Amniotic stem cell (primary cell): ENCODE data around the gene ASPG.

Source experiments
- DNase-seq: peaks from one replicate; lab custom pipeline; 2025; lab: John Stamatoyannopoulos, UW

ASPG gene

DNA sequence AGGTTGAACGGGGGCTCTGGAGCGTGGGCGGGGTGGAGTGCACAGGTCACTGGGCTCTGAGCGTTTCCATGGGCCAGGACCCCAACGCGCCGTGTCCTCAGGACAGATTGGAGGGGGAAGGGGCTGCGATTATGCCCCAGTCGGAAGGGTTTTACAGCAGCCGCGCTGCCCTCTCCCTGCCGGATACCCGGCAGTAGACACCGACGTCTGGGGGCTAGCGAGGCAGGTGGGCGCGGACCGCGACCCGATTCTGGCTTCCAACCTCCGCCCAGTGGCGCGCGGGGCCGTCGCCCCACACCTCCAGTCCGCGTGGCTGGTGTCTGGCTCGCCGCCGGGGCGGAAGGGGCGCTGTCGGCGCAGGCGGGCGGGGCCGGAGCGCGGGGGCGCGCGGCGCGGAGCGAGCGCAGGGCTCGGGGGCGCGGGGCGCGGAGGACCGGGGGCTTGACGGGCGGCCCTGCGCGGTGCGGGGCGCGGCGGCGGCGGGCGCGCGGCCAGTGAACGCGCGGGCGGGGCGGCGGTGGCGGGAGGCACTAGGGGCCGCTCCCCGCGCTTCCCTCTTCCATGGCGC is 50.5 kb downstream of the ASPG start:
- no peak for DNase-seq

DNA sequence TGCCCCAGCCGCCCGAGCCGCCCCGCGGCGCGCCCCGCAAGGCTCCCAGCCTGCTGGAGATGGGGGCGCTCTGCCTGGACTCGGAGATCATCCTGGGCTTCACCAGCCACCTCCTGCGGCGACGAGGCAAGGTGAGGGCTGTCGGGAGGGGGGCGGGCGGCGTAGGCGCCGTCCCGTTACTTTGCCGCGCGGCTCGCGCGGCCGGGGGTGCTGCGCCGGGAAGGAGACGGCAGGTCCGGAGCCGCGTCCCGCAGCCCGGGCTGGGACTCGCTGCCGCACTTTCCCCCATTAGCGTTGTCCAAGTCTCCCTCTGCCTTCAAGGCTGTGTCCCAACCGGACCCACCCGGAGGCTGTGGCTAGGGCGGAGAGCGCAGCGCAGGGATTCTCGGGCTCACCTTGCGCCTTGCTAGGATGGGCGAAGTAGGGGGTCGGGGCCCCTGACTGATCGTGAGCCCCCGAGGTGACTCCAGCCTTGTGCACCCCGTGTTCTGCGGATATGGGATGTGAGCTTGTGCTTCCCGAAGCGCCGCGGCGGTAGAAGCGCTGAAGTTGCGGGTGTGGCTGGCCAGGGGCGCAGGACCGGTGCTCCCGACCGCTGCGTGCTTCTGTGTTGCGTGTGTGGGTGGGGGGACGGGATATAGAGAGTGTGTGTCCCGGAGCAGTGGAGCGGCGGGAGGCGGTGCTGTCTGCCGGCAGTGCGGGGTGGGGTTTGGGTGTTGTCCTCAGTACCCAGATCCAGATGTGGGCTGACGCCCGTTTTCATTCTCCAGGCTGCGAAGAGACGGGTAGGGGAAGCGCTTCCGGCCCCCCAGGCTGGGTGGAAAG is 51.2 kb downstream of the ASPG start:
- no peak for DNase-seq

DNA sequence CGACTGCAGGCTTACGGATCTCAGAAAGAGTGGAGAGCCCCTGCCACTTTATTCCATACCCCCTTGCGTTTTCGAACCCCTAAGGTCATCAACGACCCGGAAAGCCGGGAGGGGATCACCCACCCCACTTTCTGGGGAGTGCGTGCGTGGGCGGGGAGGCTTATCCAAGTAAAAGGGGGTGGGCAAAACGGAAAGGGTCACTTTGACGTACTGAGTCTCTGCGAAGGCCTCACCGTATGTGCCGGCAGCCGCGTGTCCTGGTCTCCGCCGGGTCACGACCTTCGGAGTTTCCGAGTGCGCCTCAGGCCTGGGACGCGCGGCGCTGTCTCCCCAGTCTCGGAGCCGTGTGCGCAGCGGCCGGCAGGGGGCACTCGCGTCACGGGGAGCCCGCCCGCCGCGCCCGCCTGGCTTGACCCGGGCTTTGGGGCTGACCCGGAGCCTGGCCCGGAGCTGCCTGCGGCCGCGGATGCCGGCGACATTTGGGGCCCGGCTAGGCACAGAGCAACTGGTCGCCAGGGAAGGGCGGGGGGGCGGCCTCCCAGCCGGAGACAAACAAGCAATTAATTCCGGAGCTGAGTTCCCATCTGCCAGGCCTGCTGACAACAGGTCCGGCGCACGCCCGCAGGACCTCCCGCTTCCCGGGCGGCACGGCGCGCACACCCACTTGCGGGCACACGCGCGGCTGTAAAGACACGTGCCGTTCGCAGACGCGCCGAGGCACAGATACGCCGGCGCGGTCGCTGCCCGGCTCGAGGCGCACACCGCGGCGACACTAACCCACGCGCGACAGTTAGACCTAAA is 52.0 kb downstream of the ASPG start:
- no peak for DNase-seq

DNA sequence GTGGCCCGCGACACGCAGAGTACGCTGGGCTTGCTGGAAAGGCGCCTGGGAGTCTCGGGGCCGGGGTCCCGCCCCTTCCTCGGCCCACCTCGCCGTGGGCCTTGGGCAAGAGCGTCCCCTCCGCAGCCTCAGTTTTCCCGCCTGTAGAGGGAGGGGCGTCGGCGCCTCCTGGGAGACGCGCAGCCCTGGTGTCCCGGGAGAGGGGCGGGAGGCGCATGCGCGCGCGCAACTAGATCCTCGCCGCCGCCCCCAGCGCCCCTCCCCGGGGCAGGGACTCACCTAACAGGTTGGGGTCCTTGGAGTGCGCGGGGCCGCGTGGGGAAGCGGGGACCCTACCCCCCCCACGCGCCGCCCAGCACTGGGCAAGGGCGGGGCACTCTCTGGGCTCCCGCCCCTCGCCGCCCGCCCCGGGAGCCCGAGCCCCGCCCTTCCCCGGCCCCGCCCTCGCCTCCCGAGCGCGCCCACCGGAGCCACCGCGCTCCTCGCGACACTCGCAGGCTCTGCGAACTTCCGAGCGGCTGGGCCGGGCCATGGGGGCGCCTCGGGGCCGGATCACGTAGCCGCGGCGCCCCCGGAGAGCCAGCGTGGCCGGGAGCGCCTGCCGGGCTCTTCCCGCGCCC is 52.7 kb downstream of the ASPG start, which contains the start of gene KIF26A:
TSS of gene KIF26A (plus strand) at position 490 of the 620 bp plus-strand sequence. CDS start 136 bp downstream, outside the sequence.
- DNase-seq, result no peak

DNA sequence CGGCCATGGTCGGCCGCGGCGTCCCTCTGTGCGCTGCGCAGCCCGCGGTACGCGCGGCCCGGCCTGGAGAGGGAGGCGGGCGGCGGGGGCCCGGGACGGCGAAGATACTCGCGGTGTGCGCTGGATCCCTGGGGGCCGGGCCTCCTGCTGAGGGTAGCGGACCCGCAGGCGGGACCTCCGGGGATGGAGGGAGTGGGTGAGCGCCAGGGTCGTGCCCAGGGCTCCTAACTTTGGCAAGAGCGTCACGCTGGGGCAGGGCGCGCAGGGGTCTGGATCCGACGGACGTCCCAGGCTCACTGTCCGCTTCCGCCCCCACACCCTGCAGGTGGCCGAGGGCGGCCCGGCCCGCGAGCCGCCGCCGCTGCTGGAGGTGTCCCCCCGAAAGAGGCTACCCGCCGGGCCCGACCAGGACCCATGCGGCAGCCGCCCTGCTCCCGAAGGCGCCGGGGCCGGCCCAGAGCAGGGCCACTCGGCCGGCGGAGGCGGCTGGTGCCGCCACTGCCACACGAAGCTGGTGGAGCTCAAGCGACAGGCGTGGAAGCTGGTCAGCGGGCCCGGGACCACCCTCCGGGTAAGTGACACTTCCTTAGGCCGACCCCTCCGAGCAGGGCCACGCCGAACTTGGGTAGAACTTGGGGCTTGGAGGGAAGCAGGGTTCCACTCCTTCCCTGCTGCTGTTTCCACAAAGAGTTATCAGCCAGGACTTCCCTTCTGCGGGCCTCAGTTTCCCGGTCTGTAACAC is 53.4 kb downstream of the ASPG start:
- no peak for DNase-seq

DNA sequence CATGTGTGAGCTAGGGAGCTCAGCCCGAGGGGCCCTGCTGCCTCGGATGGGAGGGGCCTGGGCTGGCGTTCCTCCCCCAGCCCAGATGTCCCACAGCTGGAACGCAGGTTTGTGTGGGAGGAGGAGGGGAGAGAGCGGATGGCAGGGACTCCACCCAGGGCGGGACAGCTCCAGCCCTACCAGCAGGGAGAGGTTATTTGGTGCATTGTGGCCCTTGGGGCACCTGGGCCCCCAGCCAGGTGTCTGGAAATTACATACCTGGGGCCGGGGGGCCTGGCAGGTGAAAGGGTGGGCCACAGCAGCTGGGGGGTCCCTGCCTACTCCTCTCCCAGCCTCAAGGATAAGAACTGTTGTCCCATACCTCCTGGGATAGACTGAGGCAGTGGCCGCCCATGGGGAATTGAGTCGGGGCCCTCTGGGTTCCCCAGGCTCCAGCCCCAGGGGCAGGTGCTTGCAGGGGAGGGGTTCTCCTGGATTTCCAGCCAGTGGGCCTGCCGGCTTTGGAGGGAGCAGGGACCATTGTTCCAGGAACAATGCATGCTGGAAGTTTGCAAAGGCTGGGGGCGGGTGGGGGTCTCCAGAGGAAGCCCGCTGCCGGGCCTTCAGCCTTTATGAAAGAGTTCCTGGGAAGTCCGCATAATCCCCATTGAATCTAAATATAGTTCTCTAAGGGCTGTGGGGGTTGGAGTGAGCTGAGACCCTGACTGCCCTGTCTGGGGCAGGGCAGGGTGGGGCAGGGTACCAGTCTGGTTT is 54.1 kb downstream of the ASPG start:
- no peak for DNase-seq

DNA sequence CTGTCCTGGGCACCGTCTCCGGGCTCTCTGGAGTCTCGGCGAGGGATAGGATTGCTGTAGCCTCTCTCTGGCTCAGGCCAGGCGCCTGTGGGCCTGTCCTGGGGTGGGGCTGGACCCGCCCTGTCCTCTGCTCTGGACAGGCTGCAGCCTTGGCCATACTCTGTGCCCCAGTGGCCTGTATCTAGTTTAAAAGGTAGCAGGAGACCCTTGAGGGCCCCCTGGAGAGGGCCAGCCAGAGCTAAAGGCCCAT is 54.6 kb downstream of the ASPG start:
- no peak for DNase-seq

DNA sequence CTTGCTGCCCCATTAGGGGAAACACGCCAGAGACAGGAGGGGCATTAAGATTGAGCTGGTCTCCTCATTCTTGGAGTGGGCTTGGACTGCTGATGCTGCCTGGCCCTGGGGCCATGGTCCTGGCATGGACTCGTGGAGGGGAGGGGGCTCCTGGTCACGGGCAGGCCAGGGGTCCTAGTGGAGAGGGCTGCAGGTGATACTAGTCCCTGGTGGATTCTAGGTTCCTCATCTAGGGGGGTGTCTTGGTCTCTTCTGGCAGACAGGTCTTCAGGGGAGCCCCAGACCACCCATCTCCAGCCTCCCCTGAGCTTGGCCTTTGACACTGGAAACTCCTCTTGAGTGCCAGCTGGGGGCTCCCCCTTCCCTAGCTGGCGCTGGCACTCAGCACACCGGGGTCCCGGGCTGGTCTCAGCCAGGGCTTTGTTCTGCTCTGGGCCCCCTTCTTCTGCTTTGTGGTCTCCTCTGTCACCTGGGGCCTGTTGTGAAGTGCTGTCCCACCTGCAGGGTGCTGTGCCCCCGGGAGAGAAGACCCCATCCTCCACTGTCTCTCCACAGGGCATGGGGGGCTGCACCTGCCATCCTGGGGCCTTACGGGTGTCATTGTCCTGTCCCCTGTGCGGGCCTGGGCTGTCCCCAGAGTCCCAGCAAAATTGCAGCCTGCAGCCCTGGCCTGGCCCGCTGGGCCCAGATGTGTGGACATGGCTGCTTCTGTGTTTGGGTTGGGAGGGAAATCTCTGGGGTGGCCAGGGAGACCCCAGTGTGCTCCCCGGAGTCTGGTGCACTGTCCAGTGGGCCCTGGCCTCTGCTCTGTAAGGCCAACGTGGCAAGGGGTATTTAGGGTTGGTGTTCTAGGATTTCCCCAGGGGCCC is 55.2 kb downstream of the ASPG start:
- no peak for DNase-seq

DNA sequence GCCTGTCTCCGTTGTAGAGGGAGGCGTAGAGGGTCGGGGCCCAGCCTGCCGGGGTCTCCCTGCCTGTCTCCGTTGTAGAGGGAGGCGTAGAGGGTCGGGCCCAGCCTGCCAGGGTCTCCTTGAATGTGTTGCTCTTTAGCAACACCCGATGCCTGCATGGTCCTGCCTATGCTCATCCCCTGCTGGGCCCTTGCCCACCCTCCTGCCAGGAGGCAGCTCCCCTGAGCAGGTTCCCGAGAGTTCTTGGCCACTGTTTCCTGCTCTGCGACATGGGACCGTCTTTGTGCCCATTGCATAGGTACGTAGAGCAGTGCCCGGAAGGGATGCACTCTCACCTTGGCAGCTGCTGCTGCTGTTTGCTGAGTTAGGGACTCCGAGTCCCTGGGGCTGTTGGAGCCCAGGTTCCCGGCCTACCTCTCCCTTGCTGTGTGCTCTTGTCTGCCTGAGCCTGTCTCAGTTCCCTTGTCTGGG is 56.2 kb downstream of the ASPG start:
- no peak for DNase-seq

DNA sequence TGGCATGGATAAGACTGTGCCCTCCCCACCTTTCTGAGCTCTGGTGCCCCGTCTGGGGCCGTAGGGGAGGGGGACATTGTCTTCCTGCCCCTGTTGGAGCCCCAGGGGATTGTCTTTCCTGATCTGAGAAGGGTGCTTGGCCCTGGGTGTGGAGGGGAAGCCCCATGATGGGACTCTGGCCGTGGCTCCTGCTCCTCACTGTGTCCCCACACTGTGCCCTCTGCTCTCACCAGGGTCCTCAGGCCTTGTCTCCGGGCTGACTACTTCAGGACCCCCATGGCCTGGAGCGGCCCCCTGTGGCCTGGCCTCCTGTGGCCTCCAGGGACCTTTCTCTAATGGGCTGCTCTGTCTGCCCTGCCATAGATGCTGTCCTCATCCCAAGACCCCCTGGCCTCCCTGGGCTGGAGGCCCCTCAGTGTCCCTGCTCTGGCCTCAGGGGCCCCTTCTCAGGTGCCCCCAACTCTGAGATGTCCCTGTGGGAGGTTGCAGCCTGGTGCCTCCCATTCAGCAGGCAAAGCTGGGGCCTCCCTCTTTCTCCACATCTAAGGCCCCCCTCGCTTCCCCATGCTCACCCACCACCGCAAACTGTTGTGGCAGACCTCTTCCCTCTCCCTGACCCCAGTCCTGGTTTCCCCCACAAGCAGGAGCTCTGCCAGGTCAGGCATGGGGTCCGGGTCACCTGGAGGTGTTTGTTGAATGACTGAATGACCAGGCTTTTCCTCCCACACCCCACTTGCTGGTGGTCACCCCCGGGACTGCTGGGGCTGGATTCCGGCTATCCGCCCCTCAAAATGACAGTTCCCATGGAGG is 56.8 kb downstream of the ASPG start:
- DNase-seq, result no peak

DNA sequence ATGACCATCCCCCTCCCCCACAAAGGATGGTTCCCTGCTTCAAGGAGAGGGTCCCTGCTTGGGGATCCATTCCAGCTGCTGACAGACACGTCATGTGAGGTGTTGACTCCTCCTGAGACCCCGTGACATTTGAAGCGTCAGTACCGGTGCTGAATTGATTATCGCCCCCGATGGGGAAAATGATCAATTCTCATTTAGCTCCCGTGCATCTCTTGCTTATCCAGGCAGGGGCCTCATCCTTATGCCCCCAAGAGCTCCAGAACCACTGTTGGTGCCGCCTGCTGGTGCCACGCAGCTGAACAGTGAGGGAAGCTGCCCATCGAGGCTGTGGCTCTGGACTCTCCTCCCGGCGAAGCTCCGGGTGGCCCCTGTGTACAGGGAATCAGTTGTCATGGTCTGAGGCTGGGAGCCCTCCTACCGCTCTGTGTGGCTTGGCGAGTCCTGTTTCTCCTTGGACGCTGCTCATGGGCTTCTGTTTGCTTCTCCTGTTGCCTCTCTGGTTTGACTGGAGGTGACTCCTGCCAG is 57.5 kb downstream of the ASPG start:
- DNase-seq, result no peak

DNA sequence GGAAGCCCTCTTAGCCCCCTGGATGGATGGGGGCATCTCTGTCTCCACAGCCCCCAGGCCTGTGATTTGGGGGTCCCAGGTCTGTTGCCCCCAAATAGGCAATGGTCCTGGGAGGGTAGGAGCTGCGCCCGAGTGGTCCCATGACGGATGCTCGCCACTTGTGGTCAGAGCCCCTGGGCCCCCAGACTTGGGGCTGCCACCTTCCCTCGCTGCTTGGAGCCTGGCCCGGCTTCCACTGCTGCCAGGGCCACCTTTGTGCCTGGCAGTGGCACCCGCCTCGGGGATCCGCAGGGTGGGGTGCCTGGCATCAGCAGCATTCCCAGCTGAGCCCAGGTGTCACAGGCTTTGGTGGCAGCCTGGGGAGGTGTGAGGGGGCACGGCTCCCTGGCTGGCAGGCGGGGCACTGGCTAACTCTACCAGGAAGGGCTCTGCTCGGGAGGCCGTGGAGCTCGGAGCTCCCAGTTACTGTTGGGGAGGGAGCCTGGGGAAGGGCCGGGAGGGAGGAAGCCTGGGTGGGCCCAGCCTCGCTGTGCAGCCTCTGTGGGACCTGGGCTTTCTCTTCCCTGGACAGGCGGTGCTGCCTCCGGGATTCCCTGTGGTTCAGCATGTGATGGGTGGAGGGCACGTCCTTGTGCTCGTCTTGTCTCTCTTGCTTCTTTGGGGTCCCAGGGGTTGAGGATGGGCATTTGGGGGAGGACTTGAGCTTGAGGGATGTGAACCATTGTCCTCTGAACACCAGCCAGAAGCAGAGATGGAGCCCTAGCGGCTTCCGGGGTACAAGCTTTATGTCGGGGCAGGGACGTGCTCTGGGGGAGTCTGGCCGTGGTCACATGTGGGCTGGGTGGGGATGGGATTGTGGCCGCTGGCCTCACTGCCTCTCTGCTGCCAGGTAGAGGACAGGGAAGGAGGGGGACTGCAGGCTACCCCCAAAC is 58.3 kb downstream of the ASPG start:
- no peak for DNase-seq

DNA sequence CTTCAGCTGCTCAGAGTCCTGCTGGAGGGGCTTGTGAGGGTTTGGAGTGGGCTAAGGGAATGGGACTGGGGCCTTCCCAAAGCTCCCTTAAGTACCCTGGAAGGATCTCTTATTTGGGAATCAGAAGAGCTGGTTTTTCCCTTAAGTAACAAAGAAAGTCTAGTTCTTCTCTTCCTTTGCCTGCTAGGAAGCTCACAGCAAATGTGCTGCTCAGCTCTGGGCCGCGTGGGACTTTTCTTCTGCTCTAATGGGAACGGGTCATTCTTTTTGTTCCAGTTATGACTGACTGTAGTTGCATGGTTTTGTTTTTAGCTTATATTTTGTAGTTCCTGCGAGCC is 58.9 kb downstream of the ASPG start:
- no peak for DNase-seq

DNA sequence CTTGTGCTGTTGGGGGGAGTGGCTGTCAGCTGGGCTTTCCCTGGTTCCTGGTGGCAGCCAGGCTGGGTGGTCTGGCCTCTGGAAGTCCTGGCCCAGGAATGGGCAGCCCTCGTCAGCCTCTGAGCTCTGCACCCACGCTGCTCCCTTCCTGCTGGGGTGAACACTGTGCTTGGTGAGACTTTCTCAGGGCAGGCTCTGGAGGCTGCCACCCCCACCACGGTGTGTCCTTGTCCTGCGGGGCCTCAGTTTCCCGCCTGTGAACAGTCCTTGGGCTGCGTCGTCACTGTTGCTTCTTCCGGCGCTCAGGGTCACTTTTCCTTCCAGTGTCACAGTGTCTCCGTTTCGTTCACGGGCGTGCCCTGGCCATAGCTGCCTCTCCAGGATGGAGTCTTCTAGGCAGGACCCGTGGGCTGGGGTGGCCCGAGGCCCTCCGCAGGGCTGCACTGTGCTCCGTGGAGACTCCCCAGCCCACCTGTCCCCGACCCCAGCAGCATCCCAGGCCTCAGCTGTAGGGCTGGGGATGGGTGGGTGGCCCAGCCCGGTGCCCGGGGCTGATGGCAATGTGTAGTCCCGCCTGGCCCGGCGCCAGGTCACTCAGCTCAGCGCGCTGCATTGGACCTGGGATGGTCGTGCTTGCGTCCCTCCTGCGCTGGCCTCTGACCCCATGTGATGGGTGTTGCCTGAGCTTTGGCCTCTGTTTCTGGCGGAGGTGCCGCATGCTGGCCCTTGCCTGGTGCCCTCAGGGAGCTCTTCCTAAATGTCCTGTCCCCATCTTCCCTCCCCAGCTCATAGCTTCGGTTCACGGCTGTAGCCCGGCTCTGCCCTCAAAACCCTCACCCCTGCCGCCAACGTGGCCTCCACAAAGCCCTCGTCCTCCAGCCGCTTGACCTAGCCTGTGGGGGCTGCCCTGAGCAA is 59.7 kb downstream of the ASPG start:
- no peak for DNase-seq

DNA sequence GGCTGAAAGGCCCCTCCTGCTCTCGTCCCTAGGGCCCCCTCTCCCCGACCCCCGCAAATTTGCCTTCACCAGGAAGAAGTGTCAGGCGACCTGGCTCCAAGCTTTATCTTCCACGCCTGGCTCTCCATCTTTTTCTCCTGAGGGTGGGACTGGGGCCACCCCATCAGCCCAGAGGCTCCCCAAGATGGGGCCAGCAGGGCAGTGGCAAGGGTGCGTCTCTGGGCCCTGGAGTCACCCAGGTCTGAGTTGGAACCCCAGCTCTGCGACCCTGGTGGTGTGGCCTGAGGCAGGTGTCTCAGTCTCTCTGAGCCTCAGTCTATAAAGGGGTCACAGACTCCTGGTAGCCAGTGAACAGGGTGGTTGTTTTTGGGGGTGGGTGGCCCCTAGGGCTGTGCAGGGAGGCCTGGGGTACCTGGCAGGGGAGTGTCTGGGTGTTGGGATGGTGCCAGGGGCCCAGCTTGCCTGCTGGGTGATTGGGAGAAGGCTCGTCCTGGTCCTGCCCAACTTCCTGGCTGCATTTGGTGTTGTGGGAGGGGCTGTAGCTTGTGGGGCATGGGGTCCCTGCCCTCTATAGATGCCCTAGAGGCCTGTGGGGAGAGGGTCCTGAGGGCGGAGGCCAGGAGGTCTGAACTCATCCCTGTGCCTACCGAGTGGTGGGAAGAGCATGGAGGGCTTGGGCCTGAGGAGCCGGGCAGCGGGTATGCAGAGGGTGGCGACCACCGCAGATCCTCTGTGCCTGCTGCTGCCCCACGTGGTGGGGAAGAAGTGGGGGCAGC is 60.5 kb downstream of the ASPG start:
- DNase-seq, result no peak

DNA sequence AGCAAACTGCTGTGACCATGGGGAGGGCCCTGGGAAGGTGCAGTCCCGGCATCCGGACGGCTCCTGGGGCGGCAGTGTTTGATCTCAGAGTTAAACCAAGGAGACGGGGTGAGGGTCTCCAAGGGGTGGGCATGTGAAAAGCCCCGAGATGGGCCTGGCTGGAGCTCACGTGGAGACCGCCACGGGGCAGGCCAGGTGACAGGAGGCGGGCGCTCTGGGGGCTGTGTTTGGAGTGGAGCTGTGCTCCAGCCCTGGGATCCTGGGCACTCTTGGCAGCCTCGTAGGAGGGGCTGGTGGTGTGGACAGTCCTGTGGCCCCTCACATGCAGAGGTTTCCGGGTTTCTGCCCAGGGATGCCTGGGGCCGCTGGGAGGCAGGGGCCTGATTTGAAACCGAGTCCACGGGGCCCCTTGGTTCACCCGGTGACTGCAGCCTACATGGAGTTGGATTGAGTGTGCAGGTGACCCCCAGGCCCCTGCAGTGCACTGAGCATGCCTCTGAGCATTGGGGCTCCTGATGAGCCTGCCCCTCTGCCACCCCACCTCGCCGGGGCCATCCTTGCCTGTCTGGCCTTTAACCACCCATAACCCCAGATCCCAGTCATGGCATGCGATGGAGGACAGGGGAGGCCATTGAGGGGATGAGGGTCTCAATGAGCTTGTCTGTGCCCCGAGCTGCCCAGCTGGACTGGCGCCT is 61.3 kb downstream of the ASPG start:
- no peak for DNase-seq
